ENCODE results near the gene DDX1.

DNA sequence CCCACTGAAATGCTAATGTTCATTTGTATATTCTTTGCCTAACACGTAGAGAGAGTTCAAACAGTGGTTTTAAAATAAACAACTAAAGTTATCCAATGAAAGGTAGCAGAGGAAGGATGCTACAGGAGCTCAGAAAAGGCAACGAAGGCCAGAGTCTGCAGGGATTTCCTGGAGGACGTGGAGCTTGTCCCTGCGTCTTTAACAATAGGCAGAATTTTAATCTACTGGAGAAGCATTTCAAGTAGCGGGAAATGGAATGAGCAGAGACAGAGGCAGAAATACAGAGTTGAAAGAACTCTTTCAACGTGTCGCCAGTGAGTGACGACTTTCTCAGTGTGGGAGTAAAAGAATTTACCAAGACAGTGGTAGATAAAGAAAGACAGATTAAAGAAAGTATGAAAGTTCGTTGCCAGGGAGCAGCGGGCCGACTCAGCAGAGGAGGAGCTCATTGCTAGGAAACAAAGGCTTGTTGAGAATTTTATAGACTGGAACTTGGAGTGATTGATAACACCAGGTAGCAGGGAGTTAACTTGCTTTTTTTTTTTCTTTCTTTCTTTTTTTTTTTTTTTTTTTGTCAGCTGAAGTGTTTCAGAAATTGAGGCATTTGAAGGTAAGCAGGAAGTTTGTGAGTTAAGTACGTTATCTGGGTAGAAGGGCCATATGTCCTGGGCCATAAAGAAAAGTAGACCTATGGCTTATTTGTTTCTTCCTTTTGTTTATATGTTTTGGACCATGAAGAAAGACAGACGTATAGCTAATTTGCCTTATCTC lies 29.9 kb upstream of the DDX1 start:
- TF ChIP-seq, protein P1, sequence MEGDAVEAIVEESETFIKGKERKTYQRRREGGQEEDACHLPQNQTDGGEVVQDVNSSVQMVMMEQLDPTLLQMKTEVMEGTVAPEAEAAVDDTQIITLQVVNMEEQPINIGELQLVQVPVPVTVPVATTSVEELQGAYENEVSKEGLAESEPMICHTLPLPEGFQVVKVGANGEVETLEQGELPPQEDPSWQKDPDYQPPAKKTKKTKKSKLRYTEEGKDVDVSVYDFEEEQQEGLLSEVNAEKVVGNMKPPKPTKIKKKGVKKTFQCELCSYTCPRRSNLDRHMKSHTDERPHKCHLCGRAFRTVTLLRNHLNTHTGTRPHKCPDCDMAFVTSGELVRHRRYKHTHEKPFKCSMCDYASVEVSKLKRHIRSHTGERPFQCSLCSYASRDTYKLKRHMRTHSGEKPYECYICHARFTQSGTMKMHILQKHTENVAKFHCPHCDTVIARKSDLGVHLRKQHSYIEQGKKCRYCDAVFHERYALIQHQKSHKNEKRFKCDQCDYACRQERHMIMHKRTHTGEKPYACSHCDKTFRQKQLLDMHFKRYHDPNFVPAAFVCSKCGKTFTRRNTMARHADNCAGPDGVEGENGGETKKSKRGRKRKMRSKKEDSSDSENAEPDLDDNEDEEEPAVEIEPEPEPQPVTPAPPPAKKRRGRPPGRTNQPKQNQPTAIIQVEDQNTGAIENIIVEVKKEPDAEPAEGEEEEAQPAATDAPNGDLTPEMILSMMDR (conservative IDR thresholded peaks at IDR 0.05; ENCODE audit: low read depth, low read length), result no peak
- TF ChIP-seq MXI1 (IDR thresholded peaks at IDR 0.05; ENCODE audit: borderline replicate concordance, low read depth, low read length) (no peak), RAD21 (IDR thresholded peaks at IDR 0.05; ENCODE audit: low read length) (no peak), POLR2A (IDR thresholded peaks at IDR 0.05; ENCODE audit: low read depth, low read length) (no peak), MAZ (IDR thresholded peaks at IDR 0.05; ENCODE audit: borderline replicate concordance, low read depth, low read length) (no peak), RFX5 (IDR thresholded peaks at IDR 0.05; ENCODE audit: low read depth, low read length) (no peak), RCOR1 (IDR thresholded peaks at IDR 0.05; ENCODE audit: insufficient replicate concordance, low read length) (no peak), SMC3 (IDR thresholded peaks at IDR 0.05; ENCODE audit: low read depth, low read length) (no peak), CEBPB (IDR thresholded peaks at IDR 0.05; ENCODE audit: low read depth, low read length) (no peak), MAFK (IDR thresholded peaks at IDR 0.05; ENCODE audit: low read depth, low read length) (no peak)
- TF ChIP-seq, protein P2, sequence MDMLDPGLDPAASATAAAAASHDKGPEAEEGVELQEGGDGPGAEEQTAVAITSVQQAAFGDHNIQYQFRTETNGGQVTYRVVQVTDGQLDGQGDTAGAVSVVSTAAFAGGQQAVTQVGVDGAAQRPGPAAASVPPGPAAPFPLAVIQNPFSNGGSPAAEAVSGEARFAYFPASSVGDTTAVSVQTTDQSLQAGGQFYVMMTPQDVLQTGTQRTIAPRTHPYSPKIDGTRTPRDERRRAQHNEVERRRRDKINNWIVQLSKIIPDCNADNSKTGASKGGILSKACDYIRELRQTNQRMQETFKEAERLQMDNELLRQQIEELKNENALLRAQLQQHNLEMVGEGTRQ (IDR thresholded peaks at IDR 0.05; ENCODE audit: low read depth, low read length), result no peak

Data from IMR-90 (cell line).